HG02571 (cell line): ENCODE results near the gene MAG.

ENCODE experiments used
- ATAC-seq: cut with Tn5 transposase; IDR thresholded peaks from one replicate; pipeline ENCODE4 v1.9.1; 2021; ENCODE audit warnings: mild to moderate bottlenecking, moderate library complexity; ENCODE audit not compliant: unreplicated experiment

Gene MAG

GRCh38 chr19:35291916-35292315 lies at the start of gene MAG:
Gene MAG, plus strand, starts transcription at chr19:35292161. Its CDS starts 3,248 bp downstream, at chr19:35295409.
- no peak for ATAC-seq

- ATAC-seq: no peak
These were observed 45.4 kb upstream of the MAG start for GRCh38 chr19:35246466-35247092.

GRCh38 chr19:35247526-35248309 lies 44.2 kb upstream of the MAG start:
- peak; percentile 40 for ATAC-seq

GRCh38 chr19:35248310-35249145 lies 43.4 kb upstream of the MAG start, which contains the start of gene LSR:
Gene LSR, plus strand, starts transcription at chr19:35249002. Its CDS starts 21 bp downstream, at chr19:35249023.
- ATAC-seq: peak; percentile 65

- ATAC-seq: no peak
These were observed 42.7 kb upstream of the MAG start for GRCh38 chr19:35249146-35249847.

- ATAC-seq: no peak
These were observed 41.9 kb upstream of the MAG start for GRCh38 chr19:35249848-35250711.

GRCh38 chr19:35251456-35251855 lies 40.5 kb upstream of the MAG start:
- no peak for ATAC-seq

GRCh38 chr19:35253316-35254286 lies 38.4 kb upstream of the MAG start:
- no peak for ATAC-seq

- ATAC-seq: no peak
These were observed 37.3 kb upstream of the MAG start for GRCh38 chr19:35254341-35255297.

- ATAC-seq: no peak
These were observed 35.4 kb upstream of the MAG start for GRCh38 chr19:35256566-35256965.

GRCh38 chr19:35257113-35257461 lies 34.9 kb upstream of the MAG start:
- ATAC-seq: no peak

- ATAC-seq: no peak
These were observed 31.2 kb upstream of the MAG start for GRCh38 chr19:35260694-35261304.

GRCh38 chr19:35261356-35262100 lies 30.4 kb upstream of the MAG start:
- ATAC-seq: no peak

GRCh38 chr19:35262101-35262761 lies 29.7 kb upstream of the MAG start:
- ATAC-seq: no peak

GRCh38 chr19:35264268-35265125 lies 27.5 kb upstream of the MAG start:
- no peak for ATAC-seq
